Loucy (cell line): Measurements from ENCODE around the gene TSSK2.

ENCODE experiments used
- CTCF ChIP-seq: fragments of 200-600 bp; sonication (generic); conservative IDR thresholded peaks from 2 replicates; pipeline ENCODE4 v1.5.1; 2014; ENCODE audit warnings: mild to moderate bottlenecking, antibody characterized with exemption, low read length
- EZH2phosphoT487 ChIP-seq: fragments of 200-600 bp; IDR thresholded peaks from 2 replicates; pipeline ENCODE4 v1.6.1; 2018; ENCODE audit warnings: antibody characterized with exemption, mild to moderate bottlenecking, moderate library complexity, borderline replicate concordance

- no peak for TF ChIP-seq EZH2phosphoT487
- TF ChIP-seq CTCF = no peak
Observed at GRCh38 chr22:19096555-19096954, 34.6 kb upstream of the TSSK2 start.
